A673 (cell line): ENCODE results near the gene CCDC178. TPM values are rescaled to one million over a fixed set of nuclear protein-coding genes. Genes with fewer than 3 reads are reported as not detected.
"Not testable (repeated sequence)": the region's sequence is repeated elsewhere in the genome, so short reads cannot be mapped to it uniquely, and the experiment has no call there.

Source experiments
- BruUV-seq: library from RNA; stranded (reverse); fragments of 400-500 nt; replicated peaks from 2 replicates; lab custom pipeline; 2021; lab: Mats Ljungman, UMichigan
- CTCF ChIA-PET: fragments of 300-600 bp; sonication (Branson Sonifier 250); formaldehyde crosslinking; loops from one replicate; lab custom pipeline; 2022; ENCODE audit warnings: antibody characterized with exemption; lab: Charles Lee
- POLR2A ChIA-PET: fragments of 300-600 bp; sonication (Branson Sonifier 250); formaldehyde crosslinking; loops from one replicate; lab custom pipeline; 2022; ENCODE audit warnings: antibody characterized with exemption; ENCODE audit not compliant: low non-redundant PET; lab: Charles Lee
- DNase-seq: peaks from one replicate; pipeline ENCODE4 v3.0.0-alpha.2; 2015; ENCODE audit warnings: low spot score
- H3K27ac ChIP-seq: fragments of 200-600 bp; sonication (generic); 2 replicates; pipeline ENCODE4 v1.5.1; 2016; ENCODE audit warnings: mixed run types, low read depth, mild to moderate bottlenecking, mixed read lengths, antibody characterized with exemption, low read length; ENCODE audit not compliant: poor library complexity, severe bottlenecking
- H3K27me3 ChIP-seq: fragments of 200-600 bp; sonication (generic); replicated peaks from 2 replicates; pipeline ENCODE4 v1.6.1; 2017; ENCODE audit warnings: mixed run types, low read depth, mild to moderate bottlenecking, mixed read lengths, antibody characterized with exemption, low read length; ENCODE audit not compliant: insufficient read depth, poor library complexity
- H3K36me3 ChIP-seq: fragments of 200-600 bp; sonication (generic); 2 replicates; pipeline ENCODE4 v1.6.1; 2016; ENCODE audit warnings: mixed run types, mild to moderate bottlenecking, mixed read lengths, antibody characterized with exemption, low read length; ENCODE audit not compliant: insufficient read depth, poor library complexity, severe bottlenecking
- H3K4me1 ChIP-seq: fragments of 200-600 bp; sonication (generic); 2 replicates; pipeline ENCODE4 v1.6.1; 2017; ENCODE audit warnings: mixed run types, mild to moderate bottlenecking, mixed read lengths, antibody characterized with exemption, low read length; ENCODE audit not compliant: insufficient read depth, poor library complexity, severe bottlenecking
- H3K4me3 ChIP-seq: fragments of 200-600 bp; sonication (generic); 2 replicates; pipeline ENCODE4 v1.5.1; 2016; ENCODE audit warnings: low read depth, mixed run types, mild to moderate bottlenecking, mixed read lengths, low read length; ENCODE audit not compliant: poor library complexity, severe bottlenecking
- H3K9me3 ChIP-seq: fragments of 200-600 bp; sonication (generic); 2 replicates; pipeline ENCODE4 v1.6.1; 2016; ENCODE audit warnings: mixed run types, low read depth, mild to moderate bottlenecking, mixed read lengths, antibody characterized with exemption, low read length; ENCODE audit not compliant: poor library complexity, severe bottlenecking
- EZH2 ChIP-seq: fragments of 200-600 bp; sonication (generic); IDR thresholded peaks from 2 replicates; pipeline ENCODE4 v1.6.1; 2017; ENCODE audit warnings: borderline replicate concordance, low read depth, mild to moderate bottlenecking, mixed read lengths, antibody characterized with exemption, low read length; ENCODE audit not compliant: poor library complexity, severe bottlenecking
- intact Hi-C: fragments of 100-400 bp; cut with micrococcal nuclease; formaldehyde crosslinking; loops from one replicate; pipeline ENCODE4 v1.10.0; 2022; ENCODE audit not compliant: unreplicated experiment
- total RNA-seq: library from RNA; stranded (reverse); gene quantifications from 2 replicates; pipeline ENCODE4 v1.2.3, GENCODE V29; 2021
- TF ChIP-seq, protein P1 (sequence below): fragments of 300-800, 200-600 bp; sonication (generic); conservative IDR thresholded peaks from 2 replicates; pipeline ENCODE4 v1.5.1; 2017; ENCODE audit warnings: low read depth, mild to moderate bottlenecking, antibody characterized with exemption, low read length, moderate library complexity, mixed read lengths

The CCDC178 gene
- total RNA-seq, 1 experiment from 2014 or later, result not detected

DNA sequence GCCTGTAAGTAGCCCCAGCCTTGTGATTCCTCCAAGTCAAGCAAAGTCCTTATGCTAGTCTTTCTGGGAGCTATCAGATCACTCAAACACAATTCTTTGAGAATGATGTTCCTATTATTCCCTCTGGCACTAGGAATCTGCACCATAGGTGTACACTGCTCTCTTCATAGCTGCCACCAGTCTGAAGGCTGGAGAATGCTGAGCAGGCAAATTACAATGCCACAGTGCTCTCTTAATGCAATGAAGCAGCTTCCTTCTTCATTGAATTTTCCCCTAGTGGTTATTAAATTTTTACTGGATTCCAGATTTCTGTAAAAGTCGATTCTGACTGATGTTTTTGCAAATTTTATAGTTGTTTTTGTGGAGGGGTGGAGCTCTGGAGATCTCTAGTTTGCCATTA lies 84.8 kb downstream of the CCDC178 start:
- H3K27me3 ChIP-seq, result no peaks in the 10 kb centered on the region
- ChIA-PET CTCF (no interaction called here), POLR2A (no interaction called here)
- H3K4me3 ChIP-seq, result no peak overlapping the region
- no peak for DNase-seq
- H3K36me3 ChIP-seq, result no peaks in the 10 kb centered on the region
- H3K9me3 ChIP-seq, result no peaks in the 10 kb centered on the region
- no peaks in the 10 kb centered on the region for H3K4me1 ChIP-seq
- no TSS peak for BruUV-seq
- no peak for TF ChIP-seq EZH2
- TF ChIP-seq, protein P1, sequence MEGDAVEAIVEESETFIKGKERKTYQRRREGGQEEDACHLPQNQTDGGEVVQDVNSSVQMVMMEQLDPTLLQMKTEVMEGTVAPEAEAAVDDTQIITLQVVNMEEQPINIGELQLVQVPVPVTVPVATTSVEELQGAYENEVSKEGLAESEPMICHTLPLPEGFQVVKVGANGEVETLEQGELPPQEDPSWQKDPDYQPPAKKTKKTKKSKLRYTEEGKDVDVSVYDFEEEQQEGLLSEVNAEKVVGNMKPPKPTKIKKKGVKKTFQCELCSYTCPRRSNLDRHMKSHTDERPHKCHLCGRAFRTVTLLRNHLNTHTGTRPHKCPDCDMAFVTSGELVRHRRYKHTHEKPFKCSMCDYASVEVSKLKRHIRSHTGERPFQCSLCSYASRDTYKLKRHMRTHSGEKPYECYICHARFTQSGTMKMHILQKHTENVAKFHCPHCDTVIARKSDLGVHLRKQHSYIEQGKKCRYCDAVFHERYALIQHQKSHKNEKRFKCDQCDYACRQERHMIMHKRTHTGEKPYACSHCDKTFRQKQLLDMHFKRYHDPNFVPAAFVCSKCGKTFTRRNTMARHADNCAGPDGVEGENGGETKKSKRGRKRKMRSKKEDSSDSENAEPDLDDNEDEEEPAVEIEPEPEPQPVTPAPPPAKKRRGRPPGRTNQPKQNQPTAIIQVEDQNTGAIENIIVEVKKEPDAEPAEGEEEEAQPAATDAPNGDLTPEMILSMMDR, result no peak
- H3K27ac ChIP-seq, result no peak overlapping the region
- intact Hi-C loops, result no loop called here

DNA sequence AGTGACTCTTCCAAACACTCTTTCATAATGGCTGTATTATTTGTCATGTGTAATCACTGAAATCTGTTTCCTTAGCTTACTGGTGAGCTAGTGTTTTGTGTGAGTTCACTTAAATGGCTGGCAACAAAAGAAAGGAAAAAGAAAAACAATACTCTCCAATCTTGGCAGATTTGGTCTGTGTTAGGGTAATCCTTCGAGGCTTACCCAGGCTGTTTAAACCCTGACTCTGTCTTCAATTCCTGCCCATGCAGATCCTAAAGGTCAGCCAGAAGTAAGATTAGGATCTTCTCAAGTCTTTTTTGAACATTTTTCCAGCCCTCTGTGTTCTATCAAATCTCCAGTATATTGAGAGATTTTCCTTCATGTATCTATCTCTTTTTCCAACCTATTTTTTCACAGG lies 85.3 kb downstream of the CCDC178 start:
- ChIA-PET POLR2A (no interaction called here), CTCF (no interaction called here)
- H3K27ac ChIP-seq, result no peak overlapping the region
- no TSS peak for BruUV-seq
- TF ChIP-seq, protein P1, result no peak
- no peak for TF ChIP-seq EZH2
- intact Hi-C loops, result no loop called here
- no peak overlapping the region for H3K4me3 ChIP-seq
- H3K27me3 ChIP-seq, result no peaks in the 10 kb centered on the region
- no peaks in the 10 kb centered on the region for H3K4me1 ChIP-seq
- no peaks in the 10 kb centered on the region for H3K36me3 ChIP-seq
- H3K9me3 ChIP-seq, result no peaks in the 10 kb centered on the region
- DNase-seq, result no peak

DNA sequence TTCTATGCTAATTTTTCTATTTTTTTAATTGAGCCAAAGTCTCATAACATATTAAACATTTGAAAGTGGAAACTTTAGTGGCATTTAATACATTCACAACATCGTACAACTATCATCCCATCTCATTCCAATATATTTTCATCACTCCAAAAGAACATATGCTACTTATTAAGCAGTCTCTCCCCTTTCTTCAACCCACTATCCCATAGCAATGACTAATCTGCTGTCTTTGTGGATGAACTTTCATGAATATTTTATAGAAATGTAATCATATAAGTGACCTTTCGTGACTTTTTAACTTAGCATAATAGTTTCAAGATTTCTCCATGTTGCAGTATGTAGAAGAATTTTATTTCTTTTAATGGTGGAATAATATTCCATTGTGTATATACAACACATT lies 90.3 kb downstream of the CCDC178 start:
- no peak for DNase-seq
- Histone ChIP-seq H3K4me1 (no peaks in the 10 kb centered on the region), H3K9me3 (no peaks in the 10 kb centered on the region), H3K4me3 (no peak overlapping the region), H3K27ac (no peak overlapping the region), H3K27me3 (no peaks in the 10 kb centered on the region), H3K36me3 (no peaks in the 10 kb centered on the region)
- ChIA-PET POLR2A (no interaction called here), CTCF (no interaction called here)
- BruUV-seq, result no TSS peak
- intact Hi-C loops, result no loop called here
- TF ChIP-seq, protein P1, result no peak
- no peak for TF ChIP-seq EZH2

DNA sequence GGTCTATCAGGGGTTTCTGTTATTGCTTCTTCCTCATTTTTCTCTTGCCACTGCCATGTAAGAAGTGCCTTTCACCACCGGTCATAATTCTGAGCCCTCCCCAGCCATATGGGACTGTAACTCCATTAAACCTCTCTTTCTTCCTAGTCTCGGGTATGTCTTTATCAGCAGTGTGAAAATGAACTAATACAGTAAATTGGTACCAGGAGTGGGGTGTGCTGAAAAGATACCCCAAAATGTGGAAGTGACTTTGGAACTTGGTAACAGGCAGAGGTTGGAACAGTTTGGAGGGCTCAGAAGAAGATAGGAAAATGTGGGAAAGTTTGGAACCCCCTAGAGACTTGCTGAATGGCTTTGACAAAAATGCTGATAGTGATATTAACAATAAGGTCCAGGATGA lies 100.8 kb downstream of the CCDC178 start:
- intact Hi-C loops, H3K36me3 ChIP-seq, BruUV-seq, H3K27me3 ChIP-seq, H3K4me1 ChIP-seq, POLR2A ChIA-PET, DNase-seq, H3K9me3 ChIP-seq, CTCF ChIA-PET, H3K27ac ChIP-seq, H3K4me3 ChIP-seq: not testable (repeated sequence)
